Gastrocnemius medialis (tissue), 4 donors: ENCODE measurements around the gene WNT3A. TPM values are rescaled to one million over a fixed set of nuclear protein-coding genes. Genes with fewer than 3 reads are reported as not detected.

Experiments
- ATAC-seq, 2 donors: fragments of 150-250 bp; one replicate each; pipeline ENCODE4 v1.9.1; 2016
- DNase-seq, 2 donors: peaks; one replicate each; pipeline ENCODE4 v3.0.0-alpha.2; 2019
- H3K27ac ChIP-seq, 4 donors: fragments of 200-600 bp; sonication (generic); 1 replicate in 1 of 4; 2 replicates in 3 of 4; pipeline ENCODE4 v1.5.1; 2016 to 2018; ENCODE audit warnings: mild to moderate bottlenecking in 2 of 4, moderate library complexity in 1 of 4
- H3K27me3 ChIP-seq, 3 donors: fragments of 200-600 bp; sonication (generic) in 2 of 3; 1 replicate in 1 of 3; 2 replicates in 2 of 3; pipeline versions ENCODE4 v1.5.1 to v1.6.0; 2016 to 2019; ENCODE audit warnings: mild to moderate bottlenecking in 1 of 3, moderate library complexity in 1 of 3
- H3K36me3 ChIP-seq, 2 donors: fragments of 200-600 bp; sonication (generic) in 1 of 2; one replicate each; pipeline ENCODE4 v1.5.1; 2017 to 2018
- H3K4me1 ChIP-seq, 2 donors: fragments of 200-600 bp; sonication (generic) in 1 of 2; one replicate each; pipeline ENCODE4 v1.5.1; 2016 to 2017; ENCODE audit warnings: mild to moderate bottlenecking in 2 of 2
- H3K4me3 ChIP-seq, 4 donors: fragments of 200-600 bp; sonication (generic) in 3 of 4; 1 replicate in 1 of 4; 2 replicates in 3 of 4; pipeline ENCODE4 v1.5.1; 2016 to 2019; ENCODE audit warnings: mild to moderate bottlenecking in 2 of 4
- H3K9me3 ChIP-seq, 3 donors: fragments of 200-600 bp; sonication (generic) in 2 of 3; 1 replicate in 1 of 3; 2 replicates in 2 of 3; pipeline ENCODE4 v1.5.1; 2016 to 2019
- POLR2A ChIP-seq, 2 donors: fragments of 450-650 bp; IDR thresholded peaks; one replicate each; pipeline ENCODE4 v1.6.1; 2017; ENCODE audit warnings: antibody characterized with exemption in 2 of 2, mild to moderate bottlenecking in 2 of 2, moderate library complexity in 2 of 2
- in situ Hi-C, 4 donors: fragments of 200-750 bp; cut with MboI; loops; one replicate each; pipeline versions ENCODE4 v1.15.0 to v1.8.0; 2017; ENCODE audit warnings: low sequenced_read_pairs in 4 of 4
- intact Hi-C: fragments of 100-400 bp; cut with DNase I; formaldehyde crosslinking; loops from one replicate; pipeline ENCODE4 v1.15.1; 2023; ENCODE audit warnings: low total_unique reads
- total RNA-seq, 4 donors: library from RNA; depleted of rRNA; stranded (reverse); fragments of >200 nt; gene quantifications; one replicate each; pipeline versions ENCODE4 v1.1.0 to v1.2.3, GENCODE V29; 2016
- TF ChIP-seq, protein P1 (sequence below), 5 experiments: fragments of 450-650 bp in 3 of 5; fragments of 200-600 bp in 2 of 5; sonication (generic) in 2 of 5; IDR thresholded peaks in 4 of 5; conservative IDR thresholded peaks in 1 of 5; 1 replicate in 4 of 5; 2 replicates in 1 of 5; pipeline ENCODE4 v1.5.1; 2016 to 2019; ENCODE audit warnings: antibody characterized with exemption in 5 of 5, mild to moderate bottlenecking in 3 of 5, moderate library complexity in 3 of 5

The WNT3A gene
- total RNA-seq, 4 donors from 2014 or later: not detected

GRCh38 chr1:227987181-227987580 lies 19.6 kb upstream of the WNT3A start:
- H3K9me3 ChIP-seq: peaks cover 0 to 2% (median 0%) of the 10 kb centered on the region in 3 donors
- H3K36me3 ChIP-seq: no peaks in the 10 kb centered on the region
- ATAC-seq: no peak
- no peak overlapping the region for H3K27ac ChIP-seq
- intact Hi-C loops: no loop called here
- H3K4me3 ChIP-seq: no peak overlapping the region
- H3K27me3 ChIP-seq: peaks cover 0 to 13% (median 10%) of the 10 kb centered on the region in 3 donors
- TF ChIP-seq, protein P1, sequence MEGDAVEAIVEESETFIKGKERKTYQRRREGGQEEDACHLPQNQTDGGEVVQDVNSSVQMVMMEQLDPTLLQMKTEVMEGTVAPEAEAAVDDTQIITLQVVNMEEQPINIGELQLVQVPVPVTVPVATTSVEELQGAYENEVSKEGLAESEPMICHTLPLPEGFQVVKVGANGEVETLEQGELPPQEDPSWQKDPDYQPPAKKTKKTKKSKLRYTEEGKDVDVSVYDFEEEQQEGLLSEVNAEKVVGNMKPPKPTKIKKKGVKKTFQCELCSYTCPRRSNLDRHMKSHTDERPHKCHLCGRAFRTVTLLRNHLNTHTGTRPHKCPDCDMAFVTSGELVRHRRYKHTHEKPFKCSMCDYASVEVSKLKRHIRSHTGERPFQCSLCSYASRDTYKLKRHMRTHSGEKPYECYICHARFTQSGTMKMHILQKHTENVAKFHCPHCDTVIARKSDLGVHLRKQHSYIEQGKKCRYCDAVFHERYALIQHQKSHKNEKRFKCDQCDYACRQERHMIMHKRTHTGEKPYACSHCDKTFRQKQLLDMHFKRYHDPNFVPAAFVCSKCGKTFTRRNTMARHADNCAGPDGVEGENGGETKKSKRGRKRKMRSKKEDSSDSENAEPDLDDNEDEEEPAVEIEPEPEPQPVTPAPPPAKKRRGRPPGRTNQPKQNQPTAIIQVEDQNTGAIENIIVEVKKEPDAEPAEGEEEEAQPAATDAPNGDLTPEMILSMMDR (IDR thresholded peaks at IDR 0.05 in 4 of 5, conservative IDR thresholded peaks at IDR 0.05 in 1 of 5): no peak
- no peak for TF ChIP-seq POLR2A (IDR thresholded peaks at IDR 0.05)
- no peak for DNase-seq
- in situ Hi-C loops: no loop called here
- H3K4me1 ChIP-seq: no peaks in the 10 kb centered on the region

DNA sequence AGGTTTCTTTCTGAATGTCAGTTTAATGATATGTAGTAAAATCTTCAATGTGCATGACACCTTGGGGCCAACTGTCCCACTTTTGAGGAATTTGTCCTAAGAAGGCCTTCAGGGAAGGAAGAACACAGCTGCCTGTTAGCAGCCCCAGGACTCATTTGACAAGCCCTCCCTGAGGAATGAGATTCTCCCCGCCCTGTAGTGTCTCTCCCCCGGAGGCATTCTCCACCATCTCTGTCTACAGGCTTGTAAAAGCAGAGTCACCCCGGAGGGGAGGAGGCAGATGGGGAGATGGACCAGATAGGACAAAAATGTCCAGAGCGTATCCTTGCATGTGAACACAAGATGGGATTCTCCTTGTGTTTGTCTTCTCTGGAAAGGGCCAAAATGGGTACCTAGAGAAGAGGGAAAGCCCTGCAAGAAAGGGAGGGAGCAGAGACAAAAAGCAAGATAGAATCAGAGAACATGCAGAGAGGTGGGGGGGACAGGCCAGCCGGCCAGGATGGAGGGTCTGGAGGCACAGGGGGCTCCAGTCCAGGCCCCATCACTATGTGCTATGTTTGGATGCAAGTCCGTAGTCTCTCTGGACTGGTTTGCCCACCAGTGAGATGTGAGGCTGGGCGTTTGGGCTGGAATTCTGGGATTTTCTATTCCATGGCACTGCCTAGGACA lies 12.0 kb upstream of the WNT3A start:
- peaks cover 0 to under 1% (median 0%) of the 10 kb centered on the region in 3 donors for H3K27me3 ChIP-seq
- in situ Hi-C loops: no loop called here

GRCh38 chr1:227996187-227996950 lies 10.4 kb upstream of the WNT3A start:
- Histone ChIP-seq H3K9me3 (peaks cover 0 to under 1% (median 0%) of the 10 kb centered on the region in 3 donors), H3K27me3 (no peaks in the 10 kb centered on the region), H3K27ac (no peak overlapping the region), H3K4me1 (no peaks in the 10 kb centered on the region), H3K36me3 (no peaks in the 10 kb centered on the region), H3K4me3 (no peak overlapping the region)
- intact Hi-C loops: no loop called here
- DNase-seq (no peak), ATAC-seq (no peak)
- in situ Hi-C loops: no loop called here
- TF ChIP-seq POLR2A (IDR thresholded peaks at IDR 0.05): no peak
- TF ChIP-seq, protein P1 (IDR thresholded peaks at IDR 0.05 in 4 of 5, conservative IDR thresholded peaks at IDR 0.05 in 1 of 5): no peak

More for the DNA sequence above, 12.0 kb upstream of the WNT3A start:
- H3K27ac ChIP-seq: no peak overlapping the region
- no peaks in the 10 kb centered on the region for H3K36me3 ChIP-seq
- peaks cover 0 to 2% (median 0%) of the 10 kb centered on the region in 3 donors for H3K9me3 ChIP-seq
- intact Hi-C loops: no loop called here
- no peaks in the 10 kb centered on the region for H3K4me1 ChIP-seq
- no peak for TF ChIP-seq POLR2A (IDR thresholded peaks at IDR 0.05)
- ATAC-seq (no peak), DNase-seq (no peak)
- no peak overlapping the region for H3K4me3 ChIP-seq

GRCh38 chr1:227998374-227999055 lies 8.3 kb upstream of the WNT3A start:
- Histone ChIP-seq H3K27ac (no peak overlapping the region), H3K4me1 (no peaks in the 10 kb centered on the region), H3K4me3 (no peak overlapping the region), H3K9me3 (no peaks in the 10 kb centered on the region), H3K27me3 (peaks cover 1 to 4% (median 2%) of the 10 kb centered on the region in 3 donors), H3K36me3 (no peaks in the 10 kb centered on the region)
- DNase-seq (no peak), ATAC-seq (no peak)
- intact Hi-C loops (no loop called here), in situ Hi-C loops (no loop called here)
- TF ChIP-seq POLR2A (IDR thresholded peaks at IDR 0.05): no peak
- TF ChIP-seq, protein P1 (IDR thresholded peaks at IDR 0.05 in 4 of 5, conservative IDR thresholded peaks at IDR 0.05 in 1 of 5): no peak
